ENCODE measurements around the gene ERCC6L2.

The ERCC6L2 gene

DNA sequence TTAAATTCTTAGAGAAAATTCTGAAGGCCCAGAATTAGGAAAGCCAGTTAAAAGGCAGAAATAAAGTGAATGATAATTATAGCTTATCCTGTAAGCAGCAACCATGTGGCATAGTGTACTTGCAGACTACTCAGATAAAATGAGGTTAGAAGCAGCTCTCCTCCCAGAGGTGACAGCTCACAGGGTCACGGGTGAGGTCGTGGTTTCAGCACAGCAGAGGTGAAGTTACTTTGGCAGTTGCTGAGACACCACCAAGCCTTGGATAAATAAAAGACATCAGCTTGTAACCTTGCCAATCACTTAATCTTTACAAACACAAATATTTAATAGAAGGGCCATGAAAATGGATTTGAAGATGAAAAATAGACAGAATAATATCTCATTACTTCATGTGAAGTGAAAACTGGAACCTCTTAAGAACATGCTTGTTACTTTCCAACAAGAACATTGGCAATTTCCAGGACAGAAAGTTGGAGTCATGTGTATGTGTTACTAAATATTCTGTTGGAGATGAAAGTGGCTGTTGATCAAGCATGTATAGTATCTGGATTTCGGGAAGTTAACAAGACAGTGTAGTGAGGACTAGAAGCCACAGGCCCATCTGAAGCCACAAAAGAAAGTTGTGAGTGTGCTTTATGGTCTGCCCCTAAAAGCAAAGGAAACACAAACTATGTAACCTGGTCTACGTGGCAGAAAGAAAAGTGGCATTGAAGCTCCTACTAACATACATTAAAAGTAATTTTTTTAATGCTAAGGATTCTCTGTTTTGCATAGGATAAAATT is 134.4 kb downstream of the ERCC6L2 start:
- peak; percentile 71 for DNase-seq (ENCODE audit: low read depth)
- TF ChIP-seq POLR2A (IDR thresholded peaks at IDR 0.05; ENCODE audit: extremely low read depth, insufficient read length) (no peak), CTCF (IDR thresholded peaks at IDR 0.05; ENCODE audit: low read depth, low read length) (no peak)
- no peak overlapping the region for H3K4me3 ChIP-seq (ENCODE audit: low read depth, low read length)

DNA sequence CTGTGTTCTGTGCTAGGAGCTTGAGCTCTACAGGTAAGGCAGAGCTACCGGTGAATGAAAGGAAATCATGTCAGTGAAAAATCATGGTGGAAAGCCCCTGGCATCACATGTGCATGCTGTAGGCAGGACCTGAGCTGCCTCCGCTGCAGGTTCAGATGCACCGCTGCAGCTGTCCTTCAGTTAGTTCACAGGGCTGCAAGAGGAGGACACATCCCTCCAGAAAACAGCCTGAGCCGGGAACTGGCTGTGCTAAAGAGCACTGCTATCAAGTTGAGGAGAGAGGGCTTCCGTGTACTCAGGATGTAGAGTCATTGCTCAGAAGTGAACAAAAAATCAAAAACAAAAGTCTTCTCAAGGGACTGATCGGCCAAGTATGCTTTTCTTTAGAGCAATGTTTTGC is 138.6 kb downstream of the ERCC6L2 start:
- DNase-seq (ENCODE audit: low read depth), result no peak
- no peak for TF ChIP-seq POLR2A (IDR thresholded peaks at IDR 0.05; ENCODE audit: extremely low read depth, insufficient read length)
- TF ChIP-seq CTCF (IDR thresholded peaks at IDR 0.05; ENCODE audit: low read depth, low read length), result no peak
- TF ChIP-seq, protein P1, sequence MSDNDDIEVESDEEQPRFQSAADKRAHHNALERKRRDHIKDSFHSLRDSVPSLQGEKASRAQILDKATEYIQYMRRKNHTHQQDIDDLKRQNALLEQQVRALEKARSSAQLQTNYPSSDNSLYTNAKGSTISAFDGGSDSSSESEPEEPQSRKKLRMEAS (IDR thresholded peaks at IDR 0.05; ENCODE audit: low read depth, low read length), result no peak
- no peak for TF ChIP-seq MYC (IDR thresholded peaks at IDR 0.05; ENCODE audit: low read depth, low read length)
- no peak overlapping the region for H3K4me3 ChIP-seq (ENCODE audit: low read depth, low read length)

- DNase-seq (ENCODE audit: low read depth), result no peak
- TF ChIP-seq POLR2A (IDR thresholded peaks at IDR 0.05; ENCODE audit: extremely low read depth, insufficient read length), result no peak
- TF ChIP-seq CTCF (IDR thresholded peaks at IDR 0.05; ENCODE audit: low read depth, low read length), result no peak
- TF ChIP-seq MYC (IDR thresholded peaks at IDR 0.05; ENCODE audit: low read depth, low read length), result no peak
- TF ChIP-seq, protein P1 (IDR thresholded peaks at IDR 0.05; ENCODE audit: low read depth, low read length), result no peak
- H3K4me3 ChIP-seq (ENCODE audit: low read depth, low read length), result no peak overlapping the region
These were observed 140.6 kb downstream of the ERCC6L2 start for GRCh38 chr9:96015876-96016686.

Data from NB4 (cell line).